Astrocyte (in vitro differentiated cells and primary cell): ENCODE measurements around the gene NBL1. TPM values are rescaled to one million over a fixed set of nuclear protein-coding genes. Genes with fewer than 3 reads are reported as not detected.

ENCODE experiments used
- DNase-seq: peaks from one replicate; pipeline ENCODE4 v3.0.0-alpha.2; 2010; ENCODE audit warnings: low read depth
- FAIRE-seq: peaks from 2 replicates; lab custom pipeline; 2011; peaks lifted over from hg19 to GRCh38; lab: Jason Lieb, UNC
- H2AFZ ChIP-seq: 2 replicates; pipeline ENCODE4 v1.6.0; 2012; ENCODE audit warnings: low read depth, low read length, inconsistent platforms
- H3K27ac ChIP-seq: 2 replicates; pipeline ENCODE4 v1.5.1; 2011; ENCODE audit warnings: low read depth, low read length, inconsistent platforms
- H3K27me3 ChIP-seq: 2 replicates; pipeline ENCODE4 v1.6.0; 2011; ENCODE audit warnings: low read length, inconsistent platforms; ENCODE audit not compliant: insufficient read depth
- H3K36me3 ChIP-seq: 2 replicates; pipeline ENCODE4 v1.5.1; 2011; ENCODE audit warnings: low read length, inconsistent platforms; ENCODE audit not compliant: insufficient read depth
- H3K4me1 ChIP-seq: 2 replicates; pipeline ENCODE4 v1.5.1; 2011; ENCODE audit warnings: low read length, inconsistent platforms; ENCODE audit not compliant: insufficient read depth
- H3K4me2 ChIP-seq: 2 replicates; pipeline ENCODE4 v1.6.0; 2012; ENCODE audit warnings: low read length, inconsistent platforms
- H3K4me3 ChIP-seq: 2 replicates; pipeline ENCODE4 v1.5.1; 2011; ENCODE audit warnings: low read depth, mild to moderate bottlenecking, low read length, inconsistent platforms; ENCODE audit not compliant: insufficient read depth
- H3K79me2 ChIP-seq: 2 replicates; pipeline ENCODE4 v1.6.0; 2012; ENCODE audit warnings: mild to moderate bottlenecking, low read length, inconsistent platforms; ENCODE audit not compliant: insufficient read depth
- H3K9ac ChIP-seq: 2 replicates; pipeline ENCODE4 v1.6.0; 2012; ENCODE audit warnings: mild to moderate bottlenecking, low read length, inconsistent platforms
- H3K9me3 ChIP-seq: 2 replicates; pipeline ENCODE4 v1.5.1; 2012; ENCODE audit warnings: low read depth, mild to moderate bottlenecking, low read length, inconsistent platforms; ENCODE audit not compliant: insufficient read depth
- H4K20me1 ChIP-seq: 2 replicates; pipeline ENCODE4 v1.6.0; 2012; ENCODE audit warnings: low read length, inconsistent platforms; ENCODE audit not compliant: insufficient read depth
- H3K27ac Mint-ChIP-seq: one replicate; pipeline ENCODE4 v1.8.0; 2021; ENCODE audit warnings: mild to moderate bottlenecking, mixed read lengths; ENCODE audit not compliant: unreplicated experiment
- H3K27me3 Mint-ChIP-seq: one replicate; pipeline ENCODE4 v1.8.0; 2021; ENCODE audit warnings: low read depth, mixed read lengths; ENCODE audit not compliant: unreplicated experiment
- H3K36me3 Mint-ChIP-seq: one replicate; pipeline ENCODE4 v1.8.0; 2021; ENCODE audit warnings: low read depth, mixed read lengths; ENCODE audit not compliant: unreplicated experiment
- H3K4me1 Mint-ChIP-seq: one replicate; pipeline ENCODE4 v1.8.0; 2021; ENCODE audit warnings: low read depth, mixed read lengths; ENCODE audit not compliant: unreplicated experiment
- H3K4me3 Mint-ChIP-seq: one replicate; pipeline ENCODE4 v1.8.0; 2021; ENCODE audit warnings: mild to moderate bottlenecking, moderate library complexity, mixed read lengths; ENCODE audit not compliant: unreplicated experiment
- H3K9me3 Mint-ChIP-seq: one replicate; pipeline ENCODE4 v1.8.0; 2021; ENCODE audit warnings: mild to moderate bottlenecking, mixed read lengths; ENCODE audit not compliant: unreplicated experiment
- EZH2 ChIP-seq: IDR thresholded peaks from 2 replicates; pipeline ENCODE4 v1.6.1; 2012; ENCODE audit warnings: mild to moderate bottlenecking, low read length, inconsistent platforms; ENCODE audit not compliant: insufficient read depth
- total RNA-seq: library from RNA; stranded (reverse); gene quantifications from 2 replicates; pipeline ENCODE4 v1.2.1, GENCODE V29; 2021
- TF ChIP-seq, protein P1 (sequence below): IDR thresholded peaks from 2 replicates; pipeline ENCODE4 v1.5.1; 2011; ENCODE audit warnings: low read depth, mild to moderate bottlenecking, inconsistent platforms, low read length, moderate library complexity; ENCODE audit not compliant: insufficient read depth

Gene NBL1
- total RNA-seq, 1 donor from 2014 or later, result 58.3 TPM

DNA sequence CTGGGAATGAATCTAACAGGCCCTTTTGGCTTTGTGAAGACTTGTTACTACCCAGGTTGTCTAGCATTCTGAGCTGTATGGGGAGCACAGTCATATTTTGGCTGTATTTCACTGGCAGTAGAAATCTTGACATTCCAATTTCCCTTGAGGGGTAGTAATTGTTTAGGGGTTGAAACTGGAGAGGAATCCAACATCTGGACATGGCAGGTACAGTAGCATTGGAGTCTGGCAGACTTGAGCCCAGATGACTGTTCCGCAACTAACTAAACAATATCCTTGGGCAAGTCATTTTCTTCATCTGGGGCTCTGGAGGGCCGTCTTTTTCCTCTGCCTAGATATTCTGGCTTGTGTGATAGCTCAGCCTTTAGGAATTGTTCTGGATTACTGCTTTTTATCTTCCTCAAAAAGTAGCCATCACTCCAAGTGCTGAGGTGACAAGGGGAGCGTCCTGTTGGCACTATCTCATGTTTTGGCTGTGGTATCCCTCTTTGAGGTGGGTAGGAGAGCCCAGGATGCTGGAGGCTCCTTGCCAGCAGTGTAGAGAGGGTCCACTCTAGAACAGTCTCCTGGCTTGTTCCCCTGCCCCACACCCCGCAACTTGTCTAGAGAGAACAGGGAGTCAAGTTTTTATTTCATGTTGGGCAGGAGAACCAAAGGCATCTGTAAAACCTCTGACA lies 22.7 kb upstream of the NBL1 start:
- H4K20me1 ChIP-seq, result peaks cover 68% of the 10 kb centered on the region
- peak overlapping the region; percentile 36 for H3K27ac ChIP-seq
- no peak overlapping the region for H3K9ac ChIP-seq
- Mint-ChIP-seq H3K9me3 (no peaks in the 10 kb centered on the region), H3K4me1 (peaks cover 22% of the 10 kb centered on the region), H3K36me3 (peaks cover 7% of the 10 kb centered on the region), H3K27ac (peak overlapping the region; percentile 66), H3K4me3 (no peak overlapping the region), H3K27me3 (no peaks in the 10 kb centered on the region)
- H3K27me3 ChIP-seq, result no peaks in the 10 kb centered on the region
- H3K36me3 ChIP-seq, result peaks cover 14% of the 10 kb centered on the region
- H3K9me3 ChIP-seq, result no peaks in the 10 kb centered on the region
- H3K4me1 ChIP-seq, result peaks cover 5% of the 10 kb centered on the region
- FAIRE-seq (no peak), DNase-seq (no peak)
- H3K79me2 ChIP-seq, result peaks cover 54% of the 10 kb centered on the region
- no peak overlapping the region for H3K4me2 ChIP-seq
- H3K4me3 ChIP-seq, result no peak overlapping the region
- H2AFZ ChIP-seq, result no peak overlapping the region
- TF ChIP-seq, protein P1, sequence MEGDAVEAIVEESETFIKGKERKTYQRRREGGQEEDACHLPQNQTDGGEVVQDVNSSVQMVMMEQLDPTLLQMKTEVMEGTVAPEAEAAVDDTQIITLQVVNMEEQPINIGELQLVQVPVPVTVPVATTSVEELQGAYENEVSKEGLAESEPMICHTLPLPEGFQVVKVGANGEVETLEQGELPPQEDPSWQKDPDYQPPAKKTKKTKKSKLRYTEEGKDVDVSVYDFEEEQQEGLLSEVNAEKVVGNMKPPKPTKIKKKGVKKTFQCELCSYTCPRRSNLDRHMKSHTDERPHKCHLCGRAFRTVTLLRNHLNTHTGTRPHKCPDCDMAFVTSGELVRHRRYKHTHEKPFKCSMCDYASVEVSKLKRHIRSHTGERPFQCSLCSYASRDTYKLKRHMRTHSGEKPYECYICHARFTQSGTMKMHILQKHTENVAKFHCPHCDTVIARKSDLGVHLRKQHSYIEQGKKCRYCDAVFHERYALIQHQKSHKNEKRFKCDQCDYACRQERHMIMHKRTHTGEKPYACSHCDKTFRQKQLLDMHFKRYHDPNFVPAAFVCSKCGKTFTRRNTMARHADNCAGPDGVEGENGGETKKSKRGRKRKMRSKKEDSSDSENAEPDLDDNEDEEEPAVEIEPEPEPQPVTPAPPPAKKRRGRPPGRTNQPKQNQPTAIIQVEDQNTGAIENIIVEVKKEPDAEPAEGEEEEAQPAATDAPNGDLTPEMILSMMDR, result no peak
- TF ChIP-seq EZH2, result no peak

DNA sequence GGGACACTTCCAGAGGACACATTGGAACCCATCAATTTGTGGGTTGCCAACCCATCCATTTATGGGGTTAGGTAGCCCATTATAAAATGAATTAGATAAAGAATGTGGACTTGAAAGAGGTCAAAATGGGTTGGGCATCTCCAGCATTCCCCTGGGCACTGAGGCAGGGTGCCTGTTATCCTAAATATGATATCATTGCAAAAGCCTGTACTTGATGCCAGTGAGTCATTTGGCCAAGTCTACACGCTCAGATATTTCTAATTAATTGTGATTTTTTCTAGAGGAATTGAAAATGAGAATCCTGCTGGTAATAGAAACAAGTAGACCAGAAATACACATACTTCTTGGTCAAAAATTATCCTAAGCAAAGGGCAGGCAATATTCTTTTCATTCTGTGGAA lies 21.9 kb upstream of the NBL1 start:
- Mint-ChIP-seq H3K36me3 (peaks cover 12% of the 10 kb centered on the region), H3K4me3 (no peak overlapping the region), H3K27me3 (no peaks in the 10 kb centered on the region), H3K9me3 (no peaks in the 10 kb centered on the region), H3K27ac (no peak overlapping the region), H3K4me1 (peaks cover 16% of the 10 kb centered on the region)
- Histone ChIP-seq H3K4me2 (peak overlapping the region; percentile 27), H4K20me1 (peaks cover 64% of the 10 kb centered on the region), H3K9ac (no peak overlapping the region), H3K36me3 (peaks cover 17% of the 10 kb centered on the region), H2AFZ (no peak overlapping the region), H3K27ac (peak overlapping the region; percentile 56), H3K4me3 (no peak overlapping the region), H3K9me3 (no peaks in the 10 kb centered on the region), H3K27me3 (no peaks in the 10 kb centered on the region), H3K4me1 (peaks cover 5% of the 10 kb centered on the region), H3K79me2 (peaks cover 52% of the 10 kb centered on the region)
- FAIRE-seq (peak; percentile 32), DNase-seq (peak; percentile 65)
- TF ChIP-seq, protein P1, result no peak
- TF ChIP-seq EZH2, result no peak

DNA sequence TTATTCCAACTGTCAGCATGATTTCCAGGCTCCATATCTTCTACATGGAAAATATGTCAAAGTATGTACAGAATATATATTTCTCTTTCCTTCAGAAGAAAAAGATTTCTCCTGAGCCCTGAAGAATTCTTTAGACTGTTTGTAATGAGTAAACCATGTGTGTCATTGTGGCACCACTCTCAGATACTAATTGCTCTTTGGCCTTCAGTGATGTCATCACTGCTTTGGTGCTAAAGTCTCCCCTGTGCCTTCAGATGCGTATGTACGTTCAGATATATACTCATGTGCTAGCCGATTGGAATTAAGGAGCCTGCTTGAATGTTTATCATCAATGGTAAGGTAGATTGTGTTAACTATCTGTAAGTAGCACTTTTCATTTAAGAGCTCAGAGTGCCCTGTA lies 20.6 kb upstream of the NBL1 start:
- Histone ChIP-seq H3K36me3 (peaks cover 20% of the 10 kb centered on the region), H3K27me3 (no peaks in the 10 kb centered on the region), H3K4me2 (no peak overlapping the region), H2AFZ (no peak overlapping the region), H3K9me3 (no peaks in the 10 kb centered on the region), H3K79me2 (peaks cover 44% of the 10 kb centered on the region), H3K4me1 (peaks cover 5% of the 10 kb centered on the region), H3K4me3 (no peak overlapping the region), H3K27ac (peak overlapping the region; percentile 12), H3K9ac (no peak overlapping the region), H4K20me1 (peaks cover 56% of the 10 kb centered on the region)
- DNase-seq (no peak), FAIRE-seq (no peak)
- H3K27me3 Mint-ChIP-seq, result no peaks in the 10 kb centered on the region
- H3K4me1 Mint-ChIP-seq, result peaks cover 16% of the 10 kb centered on the region
- no peaks in the 10 kb centered on the region for H3K9me3 Mint-ChIP-seq
- H3K27ac Mint-ChIP-seq, result no peak overlapping the region
- no peak overlapping the region for H3K4me3 Mint-ChIP-seq
- TF ChIP-seq, protein P1, result no peak
- TF ChIP-seq EZH2, result no peak
- H3K36me3 Mint-ChIP-seq, result peaks cover 14% of the 10 kb centered on the region
